A673 (cell line): ENCODE measurements around the gene ZBTB20.

Experiments
- EZH2 ChIP-seq: fragments of 200-600 bp; sonication (generic); IDR thresholded peaks from 2 replicates; pipeline ENCODE4 v1.6.1; 2017; ENCODE audit warnings: borderline replicate concordance, low read depth, mild to moderate bottlenecking, mixed read lengths, antibody characterized with exemption, low read length; ENCODE audit not compliant: poor library complexity, severe bottlenecking
- TF ChIP-seq, protein P1 (sequence below): fragments of 300-800, 200-600 bp; sonication (generic); conservative IDR thresholded peaks from 2 replicates; pipeline ENCODE4 v1.5.1; 2017; ENCODE audit warnings: low read depth, mild to moderate bottlenecking, antibody characterized with exemption, low read length, moderate library complexity, mixed read lengths

DNA sequence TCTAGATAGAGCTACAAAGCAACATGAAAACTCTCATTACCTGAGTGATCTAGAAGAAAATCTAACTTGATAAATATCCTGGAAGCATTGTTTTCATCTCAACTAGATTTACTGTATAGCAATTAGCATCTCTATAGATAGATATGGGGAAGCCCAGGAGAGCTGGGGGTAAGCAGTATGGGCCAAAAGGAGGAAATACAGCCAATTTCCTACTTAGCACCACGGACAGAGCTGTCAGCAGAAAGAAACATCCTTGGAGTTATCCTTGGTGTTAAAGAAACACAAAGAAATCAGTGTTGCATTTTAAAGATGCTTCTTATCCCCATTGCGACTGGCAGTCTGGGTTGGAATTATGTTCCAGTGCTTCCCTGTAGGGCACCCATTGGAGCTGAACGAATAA, 727.0 kb downstream of the ZBTB20 start:
- TF ChIP-seq EZH2, result no peak
- TF ChIP-seq, protein P1, sequence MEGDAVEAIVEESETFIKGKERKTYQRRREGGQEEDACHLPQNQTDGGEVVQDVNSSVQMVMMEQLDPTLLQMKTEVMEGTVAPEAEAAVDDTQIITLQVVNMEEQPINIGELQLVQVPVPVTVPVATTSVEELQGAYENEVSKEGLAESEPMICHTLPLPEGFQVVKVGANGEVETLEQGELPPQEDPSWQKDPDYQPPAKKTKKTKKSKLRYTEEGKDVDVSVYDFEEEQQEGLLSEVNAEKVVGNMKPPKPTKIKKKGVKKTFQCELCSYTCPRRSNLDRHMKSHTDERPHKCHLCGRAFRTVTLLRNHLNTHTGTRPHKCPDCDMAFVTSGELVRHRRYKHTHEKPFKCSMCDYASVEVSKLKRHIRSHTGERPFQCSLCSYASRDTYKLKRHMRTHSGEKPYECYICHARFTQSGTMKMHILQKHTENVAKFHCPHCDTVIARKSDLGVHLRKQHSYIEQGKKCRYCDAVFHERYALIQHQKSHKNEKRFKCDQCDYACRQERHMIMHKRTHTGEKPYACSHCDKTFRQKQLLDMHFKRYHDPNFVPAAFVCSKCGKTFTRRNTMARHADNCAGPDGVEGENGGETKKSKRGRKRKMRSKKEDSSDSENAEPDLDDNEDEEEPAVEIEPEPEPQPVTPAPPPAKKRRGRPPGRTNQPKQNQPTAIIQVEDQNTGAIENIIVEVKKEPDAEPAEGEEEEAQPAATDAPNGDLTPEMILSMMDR, result no peak
